HUDEP-2 (cell line): ENCODE measurements around the gene ZCCHC14.

Source experiments
- DNase-seq, 76 experiments: peaks; one replicate each; lab custom pipeline; 2025; ENCODE audit not compliant: unreplicated experiment in 76 of 76; lab: John Stamatoyannopoulos, UW

ZCCHC14 gene

GRCh38 chr16:87414251-87414680, 78.6 kb downstream of the ZCCHC14 start:
- no peak for DNase-seq

- DNase-seq: no peak
Measured at GRCh38 chr16:87412996-87413421, 79.8 kb downstream of the ZCCHC14 start.

- no peak for DNase-seq
Measured at GRCh38 chr16:87412371-87412995, 80.3 kb downstream of the ZCCHC14 start.

GRCh38 chr16:87411375-87412271, 81.2 kb downstream of the ZCCHC14 start:
- DNase-seq: no peak

- DNase-seq: no peak
Measured at GRCh38 chr16:87410968-87411367, 81.9 kb downstream of the ZCCHC14 start.

GRCh38 chr16:87410530-87410929, 82.3 kb downstream of the ZCCHC14 start:
- DNase-seq: no peak

- DNase-seq: no peak
Measured at GRCh38 chr16:87409781-87410180, 83.0 kb downstream of the ZCCHC14 start.

- no peak for DNase-seq
Measured at GRCh38 chr16:87409153-87409552, 83.7 kb downstream of the ZCCHC14 start.

- DNase-seq: peak in 6 of 76 experiments; percentile 7 to 30 (median 12)
Measured at GRCh38 chr16:87407511-87408112, 85.2 kb downstream of the ZCCHC14 start.

GRCh38 chr16:87406495-87407088, 86.2 kb downstream of the ZCCHC14 start:
- DNase-seq: no peak

- no peak for DNase-seq
Measured at GRCh38 chr16:87404764-87405625, 87.8 kb downstream of the ZCCHC14 start.

- no peak for DNase-seq
Measured at GRCh38 chr16:87395181-87395842, 97.5 kb downstream of the ZCCHC14 start.

GRCh38 chr16:87393680-87394055, 99.2 kb downstream of the ZCCHC14 start:
- DNase-seq: no peak

GRCh38 chr16:87392821-87393679, 99.8 kb downstream of the ZCCHC14 start:
- peak in 22 of 76 experiments; percentile 8 to 59 (median 18) for DNase-seq

- DNase-seq: peak in 74 of 76 experiments; percentile 50 to 98 (median 94)
Measured at GRCh38 chr16:87391950-87392820, 100.6 kb downstream of the ZCCHC14 start, which contains the start of gene MAP1LC3B. Gene MAP1LC3B (plus strand): TSS chr16:87392336. CDS start chr16:87392428, 92 bp downstream.

GRCh38 chr16:87391324-87391949, 101.4 kb downstream of the ZCCHC14 start:
- DNase-seq: peak in 17 of 76 experiments; percentile 24 to 63 (median 47)
